GM19035 (cell line): ENCODE measurements around the gene ZDHHC20.
A peak's percentile ranks its signal among the peaks of the same experiment; 100 is the strongest.

Experiments used
- ATAC-seq: cut with Tn5 transposase; IDR thresholded peaks from one replicate; pipeline ENCODE4 v1.9.1; 2021; ENCODE audit not compliant: unreplicated experiment

ZDHHC20 gene

GRCh38 chr13:21458813-21459701 is at the start of gene ZDHHC20:
Gene ZDHHC20 (minus strand): TSS chr13:21459303. CDS start chr13:21459171, 132 bp downstream.
- peak; percentile 83 for ATAC-seq

- ATAC-seq = no peak
These were observed 45.3 kb upstream of the ZDHHC20 start for GRCh38 chr13:21504379-21504778.

GRCh38 chr13:21501686-21502085 is 42.6 kb upstream of the ZDHHC20 start:
- no peak for ATAC-seq

GRCh38 chr13:21486322-21486721 is 27.2 kb upstream of the ZDHHC20 start:
- no peak for ATAC-seq

GRCh38 chr13:21483748-21484147 is 24.6 kb upstream of the ZDHHC20 start:
- ATAC-seq = no peak

- no peak for ATAC-seq
These were observed 22.3 kb upstream of the ZDHHC20 start for GRCh38 chr13:21481359-21481758.

- ATAC-seq = no peak
These were observed 20.0 kb upstream of the ZDHHC20 start for GRCh38 chr13:21478881-21479808.

- peak; percentile 86 for ATAC-seq
These were observed 17.9 kb upstream of the ZDHHC20 start for GRCh38 chr13:21476893-21477472.

- ATAC-seq = no peak
These were observed 16.0 kb upstream of the ZDHHC20 start for GRCh38 chr13:21475115-21475514.

- no peak for ATAC-seq
These were observed 11.7 kb upstream of the ZDHHC20 start for GRCh38 chr13:21470785-21471184.

GRCh38 chr13:21466527-21466926 is 7.4 kb upstream of the ZDHHC20 start:
- ATAC-seq = no peak

- ATAC-seq = no peak
These were observed 6.6 kb upstream of the ZDHHC20 start for GRCh38 chr13:21465710-21466160.

- no peak for ATAC-seq
These were observed 4.3 kb upstream of the ZDHHC20 start for GRCh38 chr13:21463424-21463823.

GRCh38 chr13:21461131-21461530 is 2.0 kb upstream of the ZDHHC20 start:
- ATAC-seq = no peak

- ATAC-seq = peak; percentile 43
These were observed 671 bp downstream of the ZDHHC20 start for GRCh38 chr13:21458451-21458812.

GRCh38 chr13:21453387-21454081 is 5.6 kb downstream of the ZDHHC20 start:
- ATAC-seq = no peak

- ATAC-seq = no peak
These were observed 8.2 kb downstream of the ZDHHC20 start for GRCh38 chr13:21450936-21451335.

- no peak for ATAC-seq
These were observed 12.4 kb downstream of the ZDHHC20 start for GRCh38 chr13:21446656-21447055.

- no peak for ATAC-seq
These were observed 13.3 kb downstream of the ZDHHC20 start for GRCh38 chr13:21445759-21446158.

GRCh38 chr13:21443171-21443570 is 15.9 kb downstream of the ZDHHC20 start:
- ATAC-seq = no peak

GRCh38 chr13:21436582-21436981 is 22.5 kb downstream of the ZDHHC20 start:
- ATAC-seq = no peak
